GM21447 (cell line): ENCODE results near the gene NAGS.
A peak's percentile ranks its signal among the peaks of the same experiment; 100 is the strongest.
"Not testable (repeated sequence)": the region's sequence is repeated elsewhere in the genome, so short reads cannot be mapped to it uniquely, and the experiment has no call there.

Source experiments
- ATAC-seq: cut with Tn5 transposase; IDR thresholded peaks from one replicate; pipeline ENCODE4 v1.9.1; 2021; ENCODE audit not compliant: unreplicated experiment

Gene NAGS

GRCh38 chr17:44006272-44006597 is 1.8 kb downstream of the NAGS start:
- ATAC-seq: peak; percentile 13

GRCh38 chr17:44006598-44007345 is 2.4 kb downstream of the NAGS start:
- ATAC-seq: peak; percentile 62

- ATAC-seq: no peak
Measured at GRCh38 chr17:44007346-44008204, 3.2 kb downstream of the NAGS start.

- no peak for ATAC-seq
Measured at GRCh38 chr17:44008205-44008909, 3.9 kb downstream of the NAGS start.

- ATAC-seq: no peak
Measured at GRCh38 chr17:44010966-44011647, 6.7 kb downstream of the NAGS start.

GRCh38 chr17:44011876-44012275 is 7.5 kb downstream of the NAGS start:
- no peak for ATAC-seq

GRCh38 chr17:44012391-44012790 is 8.0 kb downstream of the NAGS start:
- no peak for ATAC-seq

GRCh38 chr17:44012874-44013273 is 8.5 kb downstream of the NAGS start:
- ATAC-seq: no peak

GRCh38 chr17:44014133-44014436 is 9.7 kb downstream of the NAGS start:
- ATAC-seq: no peak

- ATAC-seq: peak; percentile 86
Measured at GRCh38 chr17:44014437-44015172, 10.2 kb downstream of the NAGS start, which contains the start of gene TMEM101. Gene TMEM101 (minus strand): TSS chr17:44014963. CDS start chr17:44014952, 11 bp downstream.

GRCh38 chr17:44021227-44021626 is 16.8 kb downstream of the NAGS start:
- not testable (repeated sequence) for ATAC-seq

- no peak for ATAC-seq
Measured at GRCh38 chr17:44022246-44022645, 17.8 kb downstream of the NAGS start.

GRCh38 chr17:44023545-44024270 is 19.3 kb downstream of the NAGS start:
- ATAC-seq: no peak

- ATAC-seq: no peak
Measured at GRCh38 chr17:44024271-44024663, 19.8 kb downstream of the NAGS start.

GRCh38 chr17:44024853-44025252 is 20.4 kb downstream of the NAGS start:
- no peak for ATAC-seq

- no peak for ATAC-seq
Measured at GRCh38 chr17:44029736-44030135, 25.3 kb downstream of the NAGS start.

- ATAC-seq: no peak
Measured at GRCh38 chr17:44030482-44030881, 26.1 kb downstream of the NAGS start.

GRCh38 chr17:44033861-44034408 is 29.5 kb downstream of the NAGS start:
- no peak for ATAC-seq

GRCh38 chr17:44034688-44035087 is 30.3 kb downstream of the NAGS start:
- ATAC-seq: not testable (repeated sequence)

GRCh38 chr17:44037471-44037870 is 33.0 kb downstream of the NAGS start:
- no peak for ATAC-seq
